Measurements from ENCODE around the gene MAD2L1BP. TPM values are rescaled to one million over a fixed set of nuclear protein-coding genes. Genes with fewer than 3 reads are reported as not detected.

Gene MAD2L1BP
- polyA plus RNA-seq, 1 donor (not counting 4 experiments of a cell fraction or from before 2014, with no cell fraction given), result 34.2 TPM

GRCh38 chr6:43623880-43624785 is 11.5 kb upstream of the MAD2L1BP start:
- Histone ChIP-seq H3K36me3 (ENCODE audit: control insufficient read depth in 2 of 2, extremely low read depth in 1 of 2, insufficient read depth in 2 of 2, low read length in 2 of 2) (peaks cover 44 to 49% of the 10 kb centered on the region in 2 experiments), H3K27ac (ENCODE audit: control insufficient read depth, insufficient read depth, low read length) (no peak overlapping the region), H3K9me1 (ENCODE audit: control insufficient read depth, extremely low read depth, insufficient read depth, low read length) (no peaks in the 10 kb centered on the region), H3K9ac (ENCODE audit: control insufficient read depth, extremely low read depth, insufficient read depth, low read length) (no peak overlapping the region), H3K9me3 (ENCODE audit: control insufficient read depth, low read depth, low read length) (no peaks in the 10 kb centered on the region), H3K79me2 (ENCODE audit: control insufficient read depth, insufficient read depth, low read length) (peaks cover 20% of the 10 kb centered on the region), H3K4me1 (ENCODE audit: control insufficient read depth, extremely low read depth, insufficient read depth, low read length) (peaks cover 14% of the 10 kb centered on the region), H4K20me1 (ENCODE audit: control insufficient read depth, extremely low read depth, insufficient read depth, low read length) (peaks cover 2% of the 10 kb centered on the region), H3K4me2 (ENCODE audit: control insufficient read depth, extremely low read depth, insufficient read depth, low read depth, low read length) (no peak overlapping the region), H2AFZ (ENCODE audit: control insufficient read depth, low read length) (no peak overlapping the region), H3K4me3 (ENCODE audit: control insufficient read depth in 2 of 3, extremely low read depth in 1 of 3, insufficient read depth in 2 of 3, low read depth in 1 of 3, low read length in 3 of 3) (no peak overlapping the region), H3K27me3 (ENCODE audit: control insufficient read depth, extremely low read depth, insufficient read depth, low read length) (no peaks in the 10 kb centered on the region)
- no peak for DNase-seq (ENCODE audit: low read depth, low spot score)
- dilution Hi-C loops (cut with MboI; ENCODE audit: extremely low pct_ligation_motif_present, low sequenced_read_pairs), result no loop called here
- no peak for FAIRE-seq
- TF ChIP-seq EZH2 (IDR thresholded peaks at IDR 0.05; ENCODE audit: low read length) (no peak), CTCF (optimal IDR thresholded peaks at IDR 0.05 in 1 of 3, IDR thresholded peaks at IDR 0.05 in 1 of 3, conservative IDR thresholded peaks at IDR 0.05 in 1 of 3; ENCODE audit: extremely low read depth in 1 of 3, insufficient read depth in 2 of 3, low read length in 3 of 3) (no peak)

- Histone ChIP-seq H3K4me3 (ENCODE audit: control insufficient read depth in 2 of 3, extremely low read depth in 1 of 3, insufficient read depth in 2 of 3, low read depth in 1 of 3, low read length in 3 of 3) (no peak overlapping the region), H3K9ac (ENCODE audit: control insufficient read depth, extremely low read depth, insufficient read depth, low read length) (no peak overlapping the region), H3K4me2 (ENCODE audit: control insufficient read depth, extremely low read depth, insufficient read depth, low read depth, low read length) (no peak overlapping the region), H4K20me1 (ENCODE audit: control insufficient read depth, extremely low read depth, insufficient read depth, low read length) (peaks cover 2% of the 10 kb centered on the region), H3K27me3 (ENCODE audit: control insufficient read depth, extremely low read depth, insufficient read depth, low read length) (no peaks in the 10 kb centered on the region), H3K36me3 (ENCODE audit: control insufficient read depth in 2 of 2, extremely low read depth in 1 of 2, insufficient read depth in 2 of 2, low read length in 2 of 2) (peaks cover 44 to 49% of the 10 kb centered on the region in 2 experiments), H3K9me1 (ENCODE audit: control insufficient read depth, extremely low read depth, insufficient read depth, low read length) (no peaks in the 10 kb centered on the region), H3K9me3 (ENCODE audit: control insufficient read depth, low read depth, low read length) (no peaks in the 10 kb centered on the region), H3K4me1 (ENCODE audit: control insufficient read depth, extremely low read depth, insufficient read depth, low read length) (peaks cover 14% of the 10 kb centered on the region), H3K79me2 (ENCODE audit: control insufficient read depth, insufficient read depth, low read length) (peaks cover 20% of the 10 kb centered on the region), H2AFZ (ENCODE audit: control insufficient read depth, low read length) (no peak overlapping the region), H3K27ac (ENCODE audit: control insufficient read depth, insufficient read depth, low read length) (no peak overlapping the region)
- DNase-seq (ENCODE audit: low read depth, low spot score) (no peak), FAIRE-seq (no peak)
- dilution Hi-C loops (cut with MboI; ENCODE audit: extremely low pct_ligation_motif_present, low sequenced_read_pairs), result no loop called here
- TF ChIP-seq CTCF (optimal IDR thresholded peaks at IDR 0.05 in 1 of 3, IDR thresholded peaks at IDR 0.05 in 1 of 3, conservative IDR thresholded peaks at IDR 0.05 in 1 of 3; ENCODE audit: extremely low read depth in 1 of 3, insufficient read depth in 2 of 3, low read length in 3 of 3) (no peak), EZH2 (IDR thresholded peaks at IDR 0.05; ENCODE audit: low read length) (no peak)
These were observed 10.8 kb upstream of the MAD2L1BP start for GRCh38 chr6:43624786-43625288.

Data from keratinocyte (primary cell).